Stimulated activated CD8-positive, alpha-beta memory T cell treated with anti-CD3 and anti-CD28 coated beads, Interleukin-7, amount 100 ng/mL, for 48 hours (primary cell): Measurements from ENCODE around the gene DLG2.
"Not testable (repeated sequence)": the region's sequence is repeated elsewhere in the genome, so short reads cannot be mapped to it uniquely, and the experiment has no call there.

ENCODE experiments used
- DNase-seq, 2 donors: peaks; one replicate each; pipeline ENCODE4 v3.0.0-alpha.2; 2020; ENCODE audit warnings: low read depth in 1 of 2; ENCODE audit errors: extremely low read depth in 1 of 2

DLG2 gene

GRCh38 chr11:85348945-85349344 is 278.2 kb downstream of the DLG2 start:
- DNase-seq, result no peak

GRCh38 chr11:85347291-85347690 is 279.9 kb downstream of the DLG2 start:
- no peak for DNase-seq

GRCh38 chr11:85346484-85346883 is 280.7 kb downstream of the DLG2 start:
- DNase-seq, result no peak

GRCh38 chr11:85340846-85341245 is 286.3 kb downstream of the DLG2 start:
- not testable (repeated sequence) for DNase-seq

GRCh38 chr11:85318573-85318972 is 308.6 kb downstream of the DLG2 start:
- no peak for DNase-seq

- DNase-seq, result no peak
Observed at GRCh38 chr11:85316967-85317366, 310.2 kb downstream of the DLG2 start.

GRCh38 chr11:85313741-85314140 is 313.4 kb downstream of the DLG2 start:
- DNase-seq, result no peak

- DNase-seq, result no peak
Observed at GRCh38 chr11:85310479-85310878, 316.7 kb downstream of the DLG2 start.

GRCh38 chr11:85307366-85307765 is 319.8 kb downstream of the DLG2 start:
- DNase-seq, result no peak

GRCh38 chr11:85301895-85302678 is 325.1 kb downstream of the DLG2 start:
- DNase-seq, result no peak

- no peak for DNase-seq
Observed at GRCh38 chr11:85299258-85299942, 327.7 kb downstream of the DLG2 start.

- DNase-seq, result no peak
Observed at GRCh38 chr11:85295694-85296271, 331.4 kb downstream of the DLG2 start.

GRCh38 chr11:85281550-85281949 is 345.6 kb downstream of the DLG2 start:
- no peak for DNase-seq

- no peak for DNase-seq
Observed at GRCh38 chr11:85279267-85279666, 347.9 kb downstream of the DLG2 start.

- no peak for DNase-seq
Observed at GRCh38 chr11:85277693-85278092, 349.5 kb downstream of the DLG2 start.

- DNase-seq, result no peak
Observed at GRCh38 chr11:85276332-85276731, 350.8 kb downstream of the DLG2 start.

GRCh38 chr11:85270315-85270714 is 356.8 kb downstream of the DLG2 start:
- not testable (repeated sequence) for DNase-seq

- no peak for DNase-seq
Observed at GRCh38 chr11:85269109-85269508, 358.0 kb downstream of the DLG2 start.

GRCh38 chr11:85266646-85267045 is 360.5 kb downstream of the DLG2 start:
- no peak for DNase-seq

GRCh38 chr11:85263328-85263727 is 363.8 kb downstream of the DLG2 start:
- DNase-seq, result no peak

GRCh38 chr11:85257837-85258236 is 369.3 kb downstream of the DLG2 start:
- no peak for DNase-seq

GRCh38 chr11:85256433-85256832 is 370.7 kb downstream of the DLG2 start:
- no peak for DNase-seq
